Omental fat pad (tissue), 4 donors: ENCODE data around the gene BABAM2. TPM values are rescaled to one million over a fixed set of nuclear protein-coding genes. Genes with fewer than 3 reads are reported as not detected.

Experiments used
- ATAC-seq: fragments of 150-250 bp; one replicate; pipeline ENCODE4 v1.9.1; 2016; ENCODE audit warnings: mild to moderate bottlenecking, moderate library complexity; ENCODE audit not compliant: low FRiP score
- DNase-seq: peaks from one replicate; pipeline ENCODE4 v3.0.0-alpha.2; 2019; ENCODE audit warnings: low spot score
- CTCF ChIP-seq, 3 donors: fragments of 450-650 bp; IDR thresholded peaks; one replicate each; pipeline ENCODE4 v1.5.1; 2016 to 2017; ENCODE audit warnings: antibody characterized with exemption in 3 of 3, mild to moderate bottlenecking in 3 of 3, moderate library complexity in 2 of 3
- total RNA-seq, 4 donors: library from RNA; depleted of rRNA; stranded (reverse); fragments of >200 nt; gene quantifications; one replicate each; pipeline ENCODE4 v1.1.0, GENCODE V29; 2016

BABAM2 gene
- total RNA-seq, 4 donors from 2014 or later, result 29.2 to 41.0 (median 36.5) TPM

DNA sequence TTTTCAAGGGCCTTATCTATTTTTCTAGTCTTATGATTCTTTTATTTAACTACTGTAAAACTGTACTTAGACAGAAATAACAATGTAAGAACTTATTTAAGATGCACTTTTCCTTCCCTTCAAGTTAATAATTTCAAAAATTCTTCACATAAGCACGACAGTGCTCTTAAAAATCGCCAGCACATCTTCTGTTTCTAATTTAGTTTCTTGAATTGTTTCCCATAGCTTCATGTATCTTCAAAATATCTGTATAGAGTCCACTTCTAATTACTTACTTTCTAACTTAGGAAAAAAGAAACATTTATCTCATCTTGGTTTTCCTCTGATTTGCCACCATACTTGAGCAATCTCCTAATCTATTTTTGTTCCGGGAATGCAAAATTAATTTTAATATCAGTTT is 196.1 kb downstream of the BABAM2 start:
- ATAC-seq (no peak), DNase-seq (no peak)
- no peak for TF ChIP-seq CTCF (IDR thresholded peaks at IDR 0.05)

DNA sequence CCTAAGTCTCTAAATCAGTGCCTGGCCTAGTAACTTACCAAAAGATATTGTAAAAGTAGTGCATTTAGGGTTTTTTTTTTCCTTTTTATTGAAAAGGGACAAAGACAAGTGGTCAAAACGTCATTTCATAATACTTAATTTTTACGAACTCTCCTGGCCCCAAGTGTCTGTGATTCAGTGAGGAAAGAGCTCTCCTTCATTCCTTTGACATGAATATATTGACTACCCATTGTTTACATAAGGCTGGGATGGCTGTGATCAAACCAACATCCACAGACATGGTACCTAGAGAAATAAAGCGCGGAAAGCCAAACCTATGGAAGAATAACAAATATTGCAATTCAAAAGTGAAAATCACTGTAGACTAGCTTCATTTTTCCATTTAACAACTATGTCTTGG is 198.4 kb downstream of the BABAM2 start:
- no peak for TF ChIP-seq CTCF (IDR thresholded peaks at IDR 0.05)
- no peak for ATAC-seq
- DNase-seq, result no peak

DNA sequence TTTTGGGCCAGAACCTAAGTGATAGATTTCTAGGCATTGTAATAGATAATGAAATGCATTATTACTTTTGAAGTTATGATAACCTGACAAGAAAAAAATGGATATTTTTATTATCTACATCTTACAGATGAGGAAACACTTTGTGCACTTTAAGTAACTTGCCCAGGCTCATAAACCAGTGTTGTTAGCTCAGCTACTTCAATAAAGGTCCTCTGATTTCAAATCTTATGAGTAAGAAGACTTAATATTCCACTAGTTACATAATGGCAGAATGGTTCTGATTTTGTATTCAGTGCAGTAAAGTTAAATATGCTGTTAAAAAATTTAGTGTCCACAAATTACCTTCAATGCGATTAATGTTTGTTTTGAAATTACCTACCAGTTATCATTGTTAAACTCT is 199.0 kb downstream of the BABAM2 start:
- DNase-seq, result no peak
- no peak for ATAC-seq
- no peak for TF ChIP-seq CTCF (IDR thresholded peaks at IDR 0.05)

DNA sequence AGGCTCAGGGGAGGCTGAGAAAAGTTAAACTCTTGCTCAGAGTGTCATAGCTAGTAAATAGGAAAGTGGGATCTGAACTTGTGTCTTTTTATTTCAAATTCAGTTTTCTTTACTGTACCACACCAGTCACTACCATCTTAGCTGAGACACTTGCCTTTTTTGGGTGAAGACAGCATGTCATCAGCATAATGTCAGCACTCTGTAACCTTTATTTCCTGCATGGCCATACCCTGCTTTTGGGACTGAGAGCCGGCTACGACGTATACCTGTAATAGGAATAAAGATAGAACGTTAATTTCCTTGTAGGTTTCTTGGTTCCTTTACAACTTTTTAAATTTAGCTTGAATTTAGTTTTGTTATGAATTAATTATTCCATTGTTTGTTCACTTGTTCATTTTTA is 202.8 kb downstream of the BABAM2 start:
- DNase-seq, result no peak
- no peak for TF ChIP-seq CTCF (IDR thresholded peaks at IDR 0.05)
- no peak for ATAC-seq

GRCh38 chr2:28093768-28094167 is 203.2 kb downstream of the BABAM2 start:
- ATAC-seq, result no peak
- no peak for TF ChIP-seq CTCF (IDR thresholded peaks at IDR 0.05)
- DNase-seq, result no peak

GRCh38 chr2:28094739-28095138 is 204.2 kb downstream of the BABAM2 start:
- ATAC-seq (no peak), DNase-seq (no peak)
- TF ChIP-seq CTCF (IDR thresholded peaks at IDR 0.05), result no peak

GRCh38 chr2:28095622-28096021 is 205.1 kb downstream of the BABAM2 start:
- DNase-seq (no peak), ATAC-seq (no peak)
- no peak for TF ChIP-seq CTCF (IDR thresholded peaks at IDR 0.05)
